ENCODE measurements around the gene ZDHHC11.
"Not testable (repeated sequence)": the region's sequence is repeated elsewhere in the genome, so short reads cannot be mapped to it uniquely, and the experiment has no call there.

ZDHHC11 gene

DNA sequence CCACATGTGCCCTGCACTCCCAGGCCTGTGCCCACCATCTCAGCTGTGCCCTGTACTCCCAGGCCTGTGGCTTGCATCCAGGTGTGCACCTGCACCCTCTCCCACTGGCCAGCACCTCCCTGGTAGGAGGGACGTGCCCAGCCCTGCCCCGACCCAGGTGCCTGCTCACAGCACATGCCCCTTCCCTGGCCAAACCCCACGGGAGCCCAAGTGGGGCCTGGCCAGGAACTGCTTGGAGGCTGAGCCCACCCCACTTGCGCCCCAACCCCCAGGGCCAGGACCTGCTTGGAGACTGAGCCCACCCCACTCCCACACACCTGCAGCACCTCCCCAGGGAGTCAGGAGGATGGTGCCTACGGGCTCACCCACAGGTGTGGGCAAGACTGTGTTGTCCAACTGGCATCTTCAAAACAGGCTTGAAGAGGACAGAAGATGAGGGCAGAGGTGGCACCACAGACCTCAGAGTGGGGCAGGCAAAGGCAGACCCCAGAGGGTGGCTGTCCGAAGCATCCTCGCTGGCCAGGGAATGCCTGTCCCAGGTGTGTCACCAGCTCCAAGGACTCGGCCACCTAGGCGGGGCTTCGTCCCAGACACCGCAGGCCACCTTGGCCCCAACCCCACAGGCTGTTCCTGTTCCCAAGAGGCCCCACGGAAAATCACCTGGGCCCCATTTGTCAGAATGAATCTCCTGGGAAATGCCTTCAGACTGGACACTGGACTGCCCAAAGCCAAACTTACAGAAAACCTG lies 77.1 kb downstream of the ZDHHC11 start:
- DNase-seq = no peak

DNA sequence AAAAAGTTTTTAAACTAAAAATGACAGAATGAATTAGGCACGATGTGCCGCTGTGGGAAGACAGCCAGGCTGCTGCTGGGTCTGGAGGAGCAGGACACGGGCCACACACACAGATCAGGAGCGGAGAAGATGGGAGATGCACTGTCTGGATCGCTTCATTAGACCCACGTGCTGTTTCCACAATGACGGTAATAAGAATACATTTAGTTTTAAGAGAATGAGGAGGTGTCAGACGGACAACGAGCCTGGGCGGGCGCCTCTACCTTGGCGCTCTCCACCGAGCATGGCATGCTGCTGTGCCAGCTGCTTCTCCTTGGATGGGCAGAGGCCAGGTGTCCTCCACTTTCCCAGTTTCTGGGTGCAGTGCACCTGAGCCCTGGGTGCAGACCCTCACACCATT lies 77.9 kb downstream of the ZDHHC11 start:
- DNase-seq = not testable (repeated sequence)

DNA sequence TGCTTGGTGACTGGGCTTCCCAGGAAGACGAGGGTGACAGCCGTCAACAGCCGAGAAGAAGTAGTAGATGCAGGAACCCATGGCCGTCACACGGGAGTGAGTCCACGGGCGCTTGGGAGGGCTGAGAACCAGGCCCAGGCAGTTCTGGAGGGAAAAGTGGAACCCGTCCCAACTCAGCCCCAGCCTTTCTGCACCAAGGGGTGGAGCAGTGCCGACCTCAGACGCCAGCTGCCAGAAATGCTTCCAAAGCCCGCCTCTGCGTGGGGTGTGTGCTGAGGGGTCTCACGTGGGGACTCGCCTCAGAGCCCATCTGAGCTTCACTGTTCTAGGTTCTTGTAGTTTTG lies 78.3 kb downstream of the ZDHHC11 start:
- DNase-seq = not testable (repeated sequence)

DNA sequence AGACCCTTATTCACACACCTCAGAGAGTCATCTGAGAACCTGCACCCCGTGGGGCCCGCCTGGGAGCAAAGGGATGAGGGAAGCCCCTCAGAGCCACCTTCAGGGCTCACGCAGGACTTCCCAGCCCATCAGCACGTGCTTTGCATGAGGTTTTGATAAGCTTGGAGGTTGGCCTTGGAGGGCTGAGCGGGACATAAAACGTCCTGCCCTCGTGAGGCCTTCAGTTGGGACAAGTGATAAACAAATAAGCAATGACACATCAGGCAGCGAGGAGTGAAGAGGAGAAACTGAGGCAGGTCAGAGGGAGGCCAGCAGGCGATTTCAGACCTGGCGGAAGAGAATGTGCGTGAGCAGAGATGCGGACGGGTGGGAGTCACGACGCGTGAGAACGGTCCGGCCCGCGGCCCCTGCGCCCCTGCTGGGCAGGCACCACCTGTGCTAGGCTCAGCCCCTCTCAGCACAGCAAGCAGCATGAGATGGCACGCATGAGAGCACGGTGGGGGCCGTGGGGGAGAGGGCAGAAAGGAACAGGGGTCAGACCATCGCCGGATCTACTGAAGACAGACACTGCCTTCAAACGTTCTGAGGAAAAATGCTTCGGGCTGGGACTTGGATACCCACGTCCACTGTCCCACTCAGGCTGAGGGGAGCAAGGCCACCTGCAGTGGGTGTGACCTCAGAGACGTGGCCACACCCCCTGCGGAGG lies 78.8 kb downstream of the ZDHHC11 start:
- not testable (repeated sequence) for DNase-seq

DNA sequence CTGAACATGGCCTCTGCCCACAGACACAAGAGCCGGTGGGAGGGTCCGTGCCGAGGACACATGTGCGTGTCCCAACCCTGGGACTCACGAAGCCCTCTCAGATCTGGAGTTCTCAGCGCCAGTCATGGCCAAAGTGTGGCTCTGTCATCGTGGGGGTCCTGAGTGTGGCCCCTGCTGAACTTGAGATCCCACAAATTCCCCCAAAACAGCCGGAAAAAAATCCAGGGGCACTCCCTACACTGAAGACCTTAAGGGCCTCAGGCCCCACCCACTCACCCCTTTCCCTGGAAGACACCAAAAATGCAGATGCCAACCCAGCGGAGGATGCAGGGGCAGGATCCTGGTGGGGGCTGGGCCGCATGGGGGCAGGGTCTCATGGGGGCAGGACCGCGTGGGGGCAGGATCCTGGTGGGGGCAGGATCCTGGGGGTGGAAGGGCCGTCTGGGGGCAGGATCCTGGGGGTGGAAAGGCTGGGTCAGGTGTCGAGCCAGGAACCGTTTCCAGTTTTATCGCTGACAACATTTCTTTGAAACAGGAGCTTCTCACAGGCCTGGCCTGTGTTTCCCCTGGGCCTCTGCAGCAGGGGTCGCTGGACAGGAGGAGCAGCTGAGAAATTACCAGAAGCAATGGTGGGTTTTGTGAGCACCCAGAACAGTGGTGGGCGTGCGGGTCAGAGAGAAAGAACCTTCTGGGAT lies 79.6 kb downstream of the ZDHHC11 start:
- DNase-seq = not testable (repeated sequence)

DNA sequence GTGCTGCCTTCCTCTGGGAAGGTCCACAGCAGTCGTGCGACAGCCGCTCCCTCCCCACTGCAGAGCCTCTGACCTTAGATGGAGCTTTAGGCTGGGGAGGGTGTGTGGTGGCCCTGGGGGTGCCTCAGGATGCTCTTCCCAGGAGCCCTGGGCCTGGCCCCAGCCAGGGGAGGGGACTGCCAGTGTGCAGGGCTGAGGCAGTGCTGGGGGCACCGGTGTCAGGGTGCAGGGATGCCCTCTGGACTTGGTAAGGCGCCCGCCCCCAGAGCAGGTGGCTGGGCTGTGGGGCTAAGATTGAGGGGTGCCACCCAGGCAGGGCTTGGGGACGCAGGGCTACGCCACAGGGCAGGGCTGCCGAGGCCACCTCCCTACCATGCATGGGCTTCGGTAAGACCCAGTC lies 80.2 kb downstream of the ZDHHC11 start:
- not testable (repeated sequence) for DNase-seq

DNA sequence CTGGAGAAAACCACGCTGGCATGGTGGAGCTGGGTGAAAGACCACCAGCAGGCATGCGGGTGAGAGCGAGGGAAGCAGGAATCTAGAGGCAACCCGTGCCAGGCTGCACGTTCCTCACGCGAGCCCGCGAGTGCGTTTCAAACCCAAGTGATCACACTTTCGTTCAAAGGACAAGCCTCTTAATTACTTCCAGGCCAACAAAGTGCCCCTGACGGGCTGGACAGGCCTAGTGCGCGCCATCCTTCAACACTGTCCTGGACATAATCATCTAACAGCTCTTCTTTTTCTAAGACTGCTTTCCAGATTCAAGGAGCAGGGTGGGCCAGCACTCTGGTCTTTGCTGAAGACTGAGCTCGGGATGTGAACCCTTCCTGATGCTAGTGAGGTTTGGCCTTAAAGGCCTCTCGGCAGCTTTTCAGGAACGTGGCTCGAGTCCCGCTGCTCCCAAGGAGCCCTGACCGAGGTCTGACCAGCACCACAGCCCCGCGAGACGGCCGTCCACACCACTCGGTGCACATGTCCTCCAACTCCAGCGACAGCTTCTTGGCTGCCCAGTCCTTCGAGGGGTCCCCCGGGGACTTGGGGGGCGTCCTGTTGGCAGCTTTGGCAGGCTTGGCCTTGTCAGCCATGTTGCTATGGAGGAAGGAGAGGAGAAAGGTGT lies 81.2 kb downstream of the ZDHHC11 start:
- DNase-seq = not testable (repeated sequence)

DNA sequence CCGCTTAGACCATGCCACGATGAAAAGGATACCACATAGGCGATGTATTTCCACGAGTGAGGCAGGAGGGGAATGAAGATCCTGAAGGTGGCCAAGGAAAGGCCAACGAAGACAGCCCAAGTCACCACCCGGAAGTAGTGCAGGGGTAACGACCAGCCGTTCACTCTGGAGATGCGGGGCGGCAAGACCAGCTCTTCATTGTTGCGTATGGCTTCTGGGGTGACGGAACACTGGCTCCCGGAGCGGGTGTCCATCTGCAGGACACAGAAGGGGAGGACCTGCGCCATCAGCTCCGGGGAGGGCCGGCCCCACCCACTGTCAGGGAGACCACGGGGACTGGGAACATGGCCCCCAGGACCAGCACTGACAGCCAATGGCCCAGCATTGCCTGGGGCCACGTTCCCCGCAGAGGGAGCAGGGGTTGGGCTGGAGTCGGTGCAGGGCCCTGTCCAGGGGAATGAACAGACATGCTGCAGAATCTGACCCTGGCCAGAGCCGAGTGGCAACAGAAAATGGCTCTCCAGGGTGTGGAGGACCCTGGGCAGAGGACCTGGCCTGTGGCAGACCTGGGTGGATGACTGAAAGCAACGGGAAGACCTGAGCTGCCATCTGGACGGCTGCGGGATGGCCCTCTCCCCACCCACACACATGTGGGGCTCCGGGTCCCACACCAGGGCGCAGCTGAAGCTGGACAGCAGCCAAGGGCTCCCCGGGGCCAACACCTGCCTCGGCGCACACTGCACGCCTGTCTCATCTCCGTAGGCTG lies 83.9 kb downstream of the ZDHHC11 start:
- no peak for DNase-seq

DNA sequence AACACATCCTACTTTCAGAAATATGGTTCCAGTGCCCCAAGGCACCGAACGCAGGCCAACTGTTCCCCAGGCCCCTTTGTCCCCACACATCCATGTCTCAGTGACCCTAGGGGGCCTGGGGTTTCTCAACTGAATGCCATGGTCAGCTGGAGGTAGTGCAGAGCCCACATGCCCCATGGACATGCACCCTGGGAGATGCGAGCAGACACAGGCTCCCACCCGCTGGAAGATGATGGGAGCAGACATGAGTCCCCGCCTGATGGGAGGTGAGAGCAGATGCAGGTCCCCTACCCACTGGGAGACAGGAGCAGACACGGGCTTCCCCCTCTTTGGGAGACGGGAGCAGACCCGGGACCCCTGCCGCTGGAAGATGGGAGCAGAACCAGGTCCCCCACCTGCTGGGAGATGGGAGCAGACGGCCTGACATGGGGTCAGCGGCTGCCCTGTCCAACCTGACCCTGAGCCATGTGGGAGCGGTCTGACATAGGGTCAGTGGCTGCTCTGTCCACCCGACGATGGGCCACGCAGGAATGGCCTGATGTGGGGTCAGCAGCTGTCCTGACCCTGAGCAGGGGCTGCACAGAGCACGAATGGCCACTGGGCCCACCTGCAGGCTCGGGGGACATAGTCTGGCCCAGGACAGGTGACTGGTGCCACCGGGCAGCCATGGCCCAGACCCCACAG lies 84.7 kb downstream of the ZDHHC11 start:
- DNase-seq = no peak

DNA sequence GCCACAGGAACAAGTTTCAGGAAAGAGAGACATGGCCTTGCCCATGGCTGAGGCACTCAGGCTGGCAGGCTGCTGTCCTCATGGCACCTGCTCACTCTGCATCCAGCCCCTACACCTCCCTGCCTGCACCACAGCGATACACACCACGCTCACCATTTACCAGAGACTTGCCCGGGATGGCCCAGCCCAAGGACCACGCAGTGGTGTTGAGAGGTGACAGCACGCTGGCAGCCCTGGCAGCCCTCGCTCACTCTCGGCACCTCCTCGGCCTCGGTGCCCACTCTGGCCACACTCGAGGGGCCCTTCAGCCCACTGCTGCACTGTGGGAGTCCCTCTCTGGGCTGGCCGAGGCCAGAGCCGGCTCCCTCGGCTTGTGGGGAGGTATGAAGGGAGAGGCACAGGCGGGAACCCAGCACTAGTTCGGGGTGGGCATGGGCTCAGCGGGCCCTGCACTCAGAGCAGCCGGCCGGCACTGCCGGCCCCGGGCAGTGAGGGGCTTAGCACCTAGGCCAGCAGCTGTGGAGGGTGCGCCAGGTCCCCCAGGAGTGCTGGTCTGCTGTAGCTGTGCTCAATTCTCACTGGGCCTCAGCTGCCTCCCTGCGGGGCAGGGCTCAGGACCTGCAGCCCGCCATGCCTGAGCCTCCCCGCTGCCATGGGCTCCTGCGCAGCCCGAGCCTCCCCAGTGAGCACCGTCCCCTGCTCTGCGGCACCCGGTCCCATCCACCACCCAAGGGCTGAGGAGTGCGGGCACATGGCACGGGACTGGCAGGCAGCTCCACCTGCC lies 86.6 kb downstream of the ZDHHC11 start:
- DNase-seq = no peak

DNA sequence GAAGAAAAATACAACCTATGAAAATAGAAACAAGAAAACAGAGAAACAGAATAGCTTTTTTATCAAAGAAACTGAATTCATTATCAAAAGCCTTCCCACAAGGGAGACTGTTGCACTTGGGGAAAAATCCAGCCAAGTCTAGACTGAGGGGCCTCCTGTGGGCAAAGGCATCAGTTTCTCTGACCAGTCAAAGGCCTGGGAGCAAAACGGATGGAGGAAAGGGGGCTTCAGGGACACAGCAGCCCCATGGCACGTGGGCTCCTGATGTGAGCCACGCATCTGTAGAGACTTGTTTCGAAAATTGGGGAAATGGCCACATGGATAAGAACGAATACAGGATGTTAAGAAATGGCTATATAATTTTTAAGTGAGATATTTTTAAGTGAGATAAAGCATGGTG lies 87.4 kb downstream of the ZDHHC11 start:
- no peak for DNase-seq

DNA sequence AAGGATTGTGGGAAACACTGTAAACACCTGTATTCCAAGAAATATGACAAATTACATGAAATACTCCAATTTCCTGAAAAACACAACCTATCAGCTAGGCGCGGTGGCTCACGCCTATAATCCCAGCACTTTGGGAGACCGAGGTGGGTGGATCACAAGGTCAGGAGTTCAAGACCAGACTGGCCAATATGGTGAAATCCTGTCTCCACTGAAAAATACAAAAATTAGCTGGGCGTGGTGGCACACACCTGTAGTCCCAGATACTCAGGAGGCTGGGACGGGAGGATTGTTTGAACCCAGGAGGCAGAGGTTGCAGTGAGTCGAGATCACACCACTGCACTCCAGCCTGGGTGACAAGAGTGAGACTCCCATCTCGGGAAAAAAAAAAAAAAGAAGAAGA lies 87.8 kb downstream of the ZDHHC11 start:
- DNase-seq = not testable (repeated sequence)

DNA sequence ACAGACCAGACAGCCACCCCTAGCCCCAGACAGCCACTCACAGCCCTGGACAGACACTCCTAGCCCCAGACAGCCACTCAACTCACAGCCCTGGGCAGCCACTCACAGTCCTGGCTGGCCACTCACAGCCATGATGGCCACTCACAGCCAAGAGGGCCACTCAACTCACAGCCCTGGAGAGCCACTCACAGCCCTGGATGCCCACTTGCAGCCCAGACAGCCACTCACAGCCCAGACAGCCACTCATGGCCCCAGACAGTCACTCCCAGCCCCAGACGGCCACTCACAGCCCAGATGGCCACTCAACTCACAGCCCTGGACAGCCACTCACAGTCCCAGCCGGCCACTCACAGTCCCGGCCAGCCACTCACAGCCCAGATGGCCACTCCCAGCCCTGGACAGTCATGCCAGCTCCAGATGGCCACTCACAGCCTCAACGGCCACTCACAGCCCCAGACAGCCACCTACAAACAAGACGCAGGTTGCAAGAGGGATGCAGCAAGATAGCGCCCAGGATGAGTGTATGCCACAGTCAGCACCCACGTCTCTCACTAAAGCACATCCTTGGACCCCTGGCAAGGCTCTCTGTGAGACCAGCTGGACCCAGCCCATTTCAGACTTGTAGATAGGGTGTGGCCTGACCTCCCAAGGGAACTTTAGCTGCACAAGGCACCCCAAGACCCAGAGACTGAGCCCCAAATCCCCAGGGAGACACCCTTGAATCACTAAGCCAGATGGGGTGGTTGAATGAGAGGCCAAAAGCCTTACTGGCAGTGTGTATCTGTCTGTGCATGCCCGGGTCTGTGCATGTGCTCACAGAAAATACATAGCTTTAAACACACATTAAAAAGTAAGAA lies 88.7 kb downstream of the ZDHHC11 start:
- DNase-seq = no peak

DNA sequence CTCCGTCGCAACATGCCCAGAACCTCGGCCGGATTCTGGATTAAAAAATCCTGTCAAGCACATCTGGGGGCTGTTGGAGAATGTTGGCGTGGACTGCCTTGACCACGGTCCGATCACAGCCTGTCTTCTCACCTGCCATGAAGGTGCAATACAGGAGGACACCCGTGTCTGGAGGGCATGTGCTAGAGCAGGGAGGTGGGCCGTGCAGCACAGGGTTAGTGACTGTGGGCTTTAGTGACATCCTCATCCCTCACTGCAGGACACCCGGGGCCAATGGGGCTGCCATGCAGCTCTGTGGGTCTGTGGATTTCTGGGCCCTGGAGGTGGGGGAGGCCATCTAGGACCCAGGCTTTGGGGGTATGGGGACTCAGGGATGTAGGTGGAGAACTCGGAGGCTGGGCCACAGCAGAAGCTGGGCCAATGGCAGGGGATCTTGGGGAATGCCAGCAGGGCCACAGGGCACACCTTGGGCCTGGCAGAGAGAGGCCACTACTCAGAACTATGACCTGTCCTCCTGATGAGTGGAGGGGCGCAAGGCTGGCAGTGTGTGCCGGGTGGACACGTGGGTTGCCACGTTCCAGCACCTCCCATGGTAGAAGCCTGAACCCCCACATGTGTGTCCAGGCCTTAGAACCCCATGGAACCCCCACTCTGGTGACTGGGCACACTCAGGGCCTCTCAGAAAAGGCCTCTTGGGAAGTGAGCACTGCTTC lies 89.6 kb downstream of the ZDHHC11 start:
- no peak for DNase-seq

DNA sequence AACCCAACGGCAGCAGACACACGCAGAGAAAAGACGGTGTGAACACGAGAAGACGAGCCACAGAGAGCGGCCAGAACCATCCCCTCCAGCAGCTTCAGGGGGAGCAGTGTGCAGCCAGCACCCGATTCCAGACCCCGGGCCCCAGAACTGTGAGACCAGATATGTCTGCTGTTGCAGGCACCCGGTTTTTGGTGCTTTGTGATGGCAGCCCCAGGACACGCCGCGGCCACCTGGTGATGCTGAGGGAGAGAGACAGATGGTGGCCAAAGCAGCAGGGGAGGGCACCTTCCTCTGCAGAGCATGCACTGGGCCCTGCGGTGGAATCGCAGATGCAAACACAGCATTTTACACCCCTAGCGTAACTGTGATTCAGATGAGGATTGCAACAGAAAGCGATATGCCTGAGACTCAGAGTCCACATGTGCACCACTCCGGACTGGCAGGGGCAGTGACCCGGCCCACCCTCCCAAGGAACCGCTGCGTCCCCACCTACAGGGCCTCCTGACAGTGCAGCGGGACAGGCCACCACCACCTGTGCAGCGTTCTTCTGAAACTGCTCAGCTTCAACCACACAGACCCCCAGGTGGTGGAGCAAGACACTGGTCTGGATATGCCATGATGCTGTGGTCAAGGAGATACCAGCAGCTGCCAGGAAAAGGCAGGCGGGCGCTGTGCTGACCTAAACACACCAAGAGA lies 90.3 kb downstream of the ZDHHC11 start:
- DNase-seq = no peak

DNA sequence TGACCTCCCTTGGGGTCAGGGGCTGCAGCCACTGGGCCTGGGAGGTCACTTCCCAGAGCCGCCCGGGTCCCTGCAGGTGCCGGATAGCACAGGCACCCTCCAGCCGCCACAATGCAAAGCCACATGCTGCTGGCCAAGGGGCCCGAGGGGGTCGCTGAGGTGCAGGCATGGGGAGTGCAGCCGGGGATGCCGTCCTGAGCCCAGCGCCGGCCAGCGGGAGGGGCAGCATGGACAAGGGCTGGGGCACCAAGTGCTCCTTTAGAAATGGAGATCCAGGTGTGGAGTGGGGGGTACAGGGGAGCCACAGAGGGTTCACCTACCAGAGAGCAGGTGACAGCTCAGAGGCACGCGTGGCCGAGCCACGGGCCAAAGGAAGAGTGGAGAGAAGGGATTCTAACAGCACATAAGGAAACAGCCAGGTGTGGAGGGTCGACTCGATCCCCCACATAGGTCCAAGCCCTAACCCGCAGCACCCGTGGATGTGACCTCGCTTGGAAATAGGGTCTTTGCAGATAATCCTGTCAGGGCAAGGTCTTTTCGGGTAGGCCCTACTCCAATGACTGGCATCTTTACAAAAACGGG lies 90.9 kb downstream of the ZDHHC11 start:
- no peak for DNase-seq

DNA sequence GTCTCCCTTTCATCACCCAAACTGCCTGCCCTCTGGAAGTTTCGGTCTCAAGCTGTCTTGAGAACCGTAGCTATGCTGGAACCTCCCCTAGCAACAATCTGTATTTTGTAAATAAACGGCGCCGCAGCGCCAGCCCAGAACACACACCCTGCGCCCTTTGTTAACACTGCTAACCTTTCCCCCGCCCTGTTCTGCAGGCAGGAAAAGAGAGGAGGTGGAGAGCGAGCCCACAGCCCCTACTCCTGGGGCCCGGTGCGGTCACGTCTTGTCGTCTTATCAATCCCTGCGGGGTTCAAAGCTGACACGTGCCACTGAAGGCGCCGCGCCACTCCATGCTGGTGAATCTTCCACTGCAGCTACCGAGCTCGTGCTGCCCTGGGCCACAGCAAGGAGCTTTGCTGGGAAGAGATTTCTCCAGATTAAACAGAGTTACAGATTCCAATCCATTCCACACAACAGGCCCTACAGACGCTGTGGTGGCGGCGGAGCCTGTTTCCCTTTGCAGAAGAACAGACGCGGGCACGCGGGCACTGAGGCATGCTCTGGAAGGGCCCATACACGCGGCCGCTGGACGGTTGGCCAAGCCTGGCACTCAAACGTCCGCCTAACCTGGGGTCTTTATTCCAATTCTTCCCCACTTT lies 91.6 kb downstream of the ZDHHC11 start:
- peak in 1 of 2 donors; percentile 46 for DNase-seq

DNA sequence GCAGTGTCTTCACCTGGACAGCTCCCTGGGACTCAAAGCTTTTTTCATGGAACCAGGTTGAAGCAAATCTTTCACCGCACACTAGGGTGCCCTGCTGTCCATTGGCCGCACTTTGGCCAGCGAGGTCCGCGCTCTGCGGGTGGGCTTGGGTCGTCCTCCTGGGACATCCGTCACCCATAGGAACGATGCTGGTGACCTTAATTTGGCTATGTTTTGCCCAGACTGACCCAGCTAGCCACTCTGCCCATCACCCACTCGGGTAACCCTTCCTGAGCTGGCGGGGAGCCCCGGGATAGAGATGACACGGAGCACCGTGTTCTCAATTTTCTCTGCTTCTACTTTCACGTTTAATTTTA lies 92.1 kb downstream of the ZDHHC11 start:
- no peak for DNase-seq

All from stimulated activated CD4-positive, alpha-beta T cell treated with anti-CD3 and anti-CD28 coated beads, Interleukin-2, amount 100 ng/mL, for 48 hours (primary cell).